ENCODE results near the gene WWOX.

DNA sequence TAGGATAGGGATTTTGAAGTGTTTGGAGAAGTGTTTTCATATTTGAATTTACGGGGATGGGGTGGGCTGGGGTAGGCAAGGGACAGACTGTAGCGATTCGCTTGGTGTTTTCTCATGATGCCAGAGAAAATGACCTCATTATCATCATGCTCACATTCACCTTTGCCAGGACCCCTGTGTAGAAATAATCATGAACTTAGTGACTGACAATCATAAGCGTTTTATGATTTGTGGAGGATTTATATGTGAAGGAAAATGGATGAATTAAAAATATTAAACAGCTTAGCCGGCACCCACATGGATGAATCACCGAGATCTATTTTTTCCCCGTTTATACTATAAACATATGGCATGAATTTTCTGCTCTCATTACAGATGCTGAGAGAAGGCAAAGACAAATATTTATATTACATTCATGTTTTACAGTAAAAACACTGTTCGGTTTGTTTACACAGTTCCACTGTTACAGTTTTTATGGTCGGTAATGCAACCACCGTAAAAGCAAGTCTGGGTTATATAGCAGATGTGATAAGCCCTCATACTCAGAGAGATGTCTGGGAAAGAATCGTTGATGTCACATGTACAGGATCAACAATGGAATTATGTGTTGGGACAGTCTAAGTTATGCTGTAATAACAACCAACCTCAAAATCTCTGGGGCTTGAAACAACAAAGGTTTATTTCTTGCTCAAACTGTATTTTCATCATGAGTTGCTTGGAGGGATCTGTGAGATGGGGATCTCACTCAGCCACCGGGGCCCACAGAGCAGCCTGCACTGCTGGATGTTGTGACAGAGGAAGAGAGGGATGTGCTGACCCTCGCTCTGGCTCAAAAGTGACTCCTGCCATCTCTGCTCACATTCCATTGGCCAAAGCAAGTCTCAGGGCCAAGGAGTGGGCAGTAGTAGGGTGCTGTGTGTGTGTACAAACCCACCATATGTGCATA, 85.1 kb downstream of the WWOX start:
- TF ChIP-seq, protein P1, sequence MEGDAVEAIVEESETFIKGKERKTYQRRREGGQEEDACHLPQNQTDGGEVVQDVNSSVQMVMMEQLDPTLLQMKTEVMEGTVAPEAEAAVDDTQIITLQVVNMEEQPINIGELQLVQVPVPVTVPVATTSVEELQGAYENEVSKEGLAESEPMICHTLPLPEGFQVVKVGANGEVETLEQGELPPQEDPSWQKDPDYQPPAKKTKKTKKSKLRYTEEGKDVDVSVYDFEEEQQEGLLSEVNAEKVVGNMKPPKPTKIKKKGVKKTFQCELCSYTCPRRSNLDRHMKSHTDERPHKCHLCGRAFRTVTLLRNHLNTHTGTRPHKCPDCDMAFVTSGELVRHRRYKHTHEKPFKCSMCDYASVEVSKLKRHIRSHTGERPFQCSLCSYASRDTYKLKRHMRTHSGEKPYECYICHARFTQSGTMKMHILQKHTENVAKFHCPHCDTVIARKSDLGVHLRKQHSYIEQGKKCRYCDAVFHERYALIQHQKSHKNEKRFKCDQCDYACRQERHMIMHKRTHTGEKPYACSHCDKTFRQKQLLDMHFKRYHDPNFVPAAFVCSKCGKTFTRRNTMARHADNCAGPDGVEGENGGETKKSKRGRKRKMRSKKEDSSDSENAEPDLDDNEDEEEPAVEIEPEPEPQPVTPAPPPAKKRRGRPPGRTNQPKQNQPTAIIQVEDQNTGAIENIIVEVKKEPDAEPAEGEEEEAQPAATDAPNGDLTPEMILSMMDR (IDR thresholded peaks at IDR 0.05): no peak
- TF ChIP-seq POLR2A (IDR thresholded peaks at IDR 0.05): no peak

Data from right lobe of liver (tissue), 4 donors.